GOT3 (cell line): ENCODE measurements around the gene DGAT2.

Experiments
- DNase-seq: peaks from one replicate; lab custom pipeline; 2025; ENCODE audit warnings: mixed read lengths; lab: John Stamatoyannopoulos, UW

The DGAT2 gene

DNA sequence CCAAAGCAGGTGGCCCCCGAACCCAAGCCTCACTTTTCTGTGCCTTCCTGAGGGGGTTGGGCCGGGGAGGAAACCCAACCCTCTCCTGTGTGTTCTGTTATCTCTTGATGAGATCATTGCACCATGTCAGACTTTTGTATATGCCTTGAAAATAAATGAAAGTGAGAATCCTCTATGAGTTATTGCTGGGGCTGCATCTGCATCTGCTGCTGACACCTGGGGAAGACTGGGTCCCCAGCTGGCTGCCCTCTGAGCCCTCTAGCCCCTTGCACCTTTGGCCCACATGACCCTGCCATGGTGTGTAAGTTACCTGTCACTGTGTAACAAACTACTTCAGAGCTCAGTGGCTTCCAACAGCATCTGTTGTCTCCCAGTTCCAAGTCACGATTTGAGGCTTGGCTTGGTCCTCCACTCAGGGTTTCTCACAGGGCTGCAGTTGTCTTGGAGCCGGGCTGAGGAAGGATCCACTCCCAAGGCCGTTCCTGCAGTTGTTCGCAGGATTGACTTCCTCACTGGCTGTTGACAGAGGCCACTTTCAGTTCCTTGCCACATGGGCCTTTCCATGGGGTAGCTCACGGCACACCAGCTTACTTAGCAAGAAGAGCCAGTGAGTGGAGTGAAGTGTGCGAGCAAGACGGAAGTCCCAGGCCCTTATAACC, 32.9 kb downstream of the DGAT2 start:
- no peak for DNase-seq

DNA sequence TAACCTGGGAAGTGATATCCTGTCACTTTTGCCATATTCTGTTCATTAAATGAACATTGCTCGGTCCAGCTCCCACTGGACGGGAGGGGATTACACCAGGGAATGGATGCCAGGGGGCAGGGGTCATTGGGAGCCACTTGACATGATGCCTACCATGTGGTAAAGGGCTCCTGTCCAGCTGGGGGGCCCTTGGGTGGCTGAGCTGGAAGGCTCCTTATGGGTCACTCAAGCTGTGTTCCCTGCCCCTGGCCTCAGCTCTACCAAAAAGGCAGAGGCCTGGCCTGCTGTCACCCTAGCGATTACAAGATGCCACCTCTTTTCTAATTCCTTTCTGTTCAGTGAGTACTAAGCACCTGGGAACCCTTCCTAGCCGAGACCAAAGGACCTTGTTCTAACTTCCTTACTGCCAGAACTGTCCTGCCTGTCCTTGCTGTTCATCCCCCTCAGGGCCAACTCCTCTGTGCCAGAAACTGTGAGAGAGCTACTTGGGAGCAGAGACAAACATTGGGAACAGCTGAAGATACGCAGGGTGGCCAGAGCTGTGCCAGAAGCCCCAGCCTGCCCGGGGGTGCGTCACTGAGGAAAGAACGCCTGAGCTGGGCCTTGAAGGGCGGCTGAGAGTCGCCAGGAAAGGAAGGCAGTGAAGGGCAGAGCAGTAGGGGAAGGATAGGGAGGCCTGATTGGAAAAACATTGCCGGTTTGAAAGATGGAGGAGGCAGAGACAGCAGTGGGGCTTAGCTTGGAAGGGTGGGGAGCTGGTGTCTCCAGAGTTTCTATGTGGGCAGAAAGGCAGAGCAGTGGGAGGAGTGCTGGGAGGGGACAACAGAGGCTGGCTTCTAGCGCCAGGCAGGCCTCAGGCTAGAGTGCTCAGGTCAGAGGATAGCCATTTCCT, 33.7 kb downstream of the DGAT2 start:
- DNase-seq, result no peak

DNA sequence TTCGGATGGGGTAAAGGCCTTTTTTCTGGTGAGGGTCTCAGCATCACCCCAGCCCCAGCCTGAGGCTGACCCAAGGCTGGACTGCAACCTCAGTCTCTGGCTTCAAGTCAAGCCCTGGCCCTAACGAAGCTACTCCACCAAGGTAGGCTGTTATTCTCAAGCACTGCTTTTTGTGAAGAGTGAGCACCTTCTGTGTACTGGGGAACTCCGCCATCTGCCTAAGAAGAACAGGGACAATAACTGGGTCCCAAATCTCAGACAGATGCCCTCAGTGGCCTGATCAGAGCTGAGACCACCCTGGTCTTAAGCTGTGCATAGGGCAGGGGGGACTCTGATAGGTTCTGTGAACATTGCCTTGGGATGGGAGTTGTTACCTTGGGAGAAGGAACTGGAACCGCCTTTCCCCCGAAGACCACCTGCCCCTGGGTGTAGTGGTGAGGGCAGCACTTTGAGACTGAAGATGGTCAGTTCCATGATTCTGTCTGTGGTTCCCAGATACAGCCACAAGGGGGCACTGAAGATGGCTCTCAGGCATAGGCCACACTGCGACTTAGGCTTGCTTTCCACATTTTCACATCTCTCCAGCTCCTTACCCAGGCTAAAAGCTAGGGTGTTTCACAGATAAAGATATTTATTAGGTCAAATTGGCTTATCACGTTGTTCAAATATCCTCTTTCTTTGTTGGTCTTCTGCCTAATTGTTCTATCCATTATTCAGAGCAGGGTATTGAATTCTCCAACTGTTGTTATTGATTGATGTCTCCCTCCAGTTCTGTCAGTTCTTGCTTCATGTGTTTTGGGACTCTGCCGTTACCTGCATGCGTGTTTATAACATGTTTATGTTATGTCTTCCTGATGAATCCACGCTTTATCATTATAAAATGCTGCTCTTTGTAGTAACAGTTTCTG, 34.6 kb downstream of the DGAT2 start:
- DNase-seq, result no peak

- DNase-seq, result no peak
Measured at GRCh38 chr11:75809111-75809510, 40.5 kb downstream of the DGAT2 start.

DNA sequence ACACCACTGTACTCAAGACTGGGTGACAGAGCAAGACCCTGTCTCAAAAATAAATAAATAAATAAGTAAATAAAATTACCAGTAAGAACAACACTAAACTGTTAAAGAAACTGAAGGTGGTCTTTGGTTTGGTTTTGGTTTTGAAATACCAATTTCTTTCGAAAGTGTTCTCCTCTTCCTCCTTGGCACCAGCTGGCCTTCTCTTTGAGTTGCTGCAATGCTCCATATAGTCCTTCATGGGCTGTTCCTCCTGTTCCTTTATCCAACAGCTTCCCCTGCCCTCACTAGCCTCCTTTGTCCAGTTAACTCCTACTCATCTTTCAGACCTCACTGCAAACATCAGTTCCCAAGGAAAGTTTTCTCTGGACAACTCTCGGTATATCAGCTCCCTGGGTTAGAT, 41.4 kb downstream of the DGAT2 start:
- no peak for DNase-seq

GRCh38 chr11:75810637-75811390, 42.2 kb downstream of the DGAT2 start:
- DNase-seq, result no peak

DNA sequence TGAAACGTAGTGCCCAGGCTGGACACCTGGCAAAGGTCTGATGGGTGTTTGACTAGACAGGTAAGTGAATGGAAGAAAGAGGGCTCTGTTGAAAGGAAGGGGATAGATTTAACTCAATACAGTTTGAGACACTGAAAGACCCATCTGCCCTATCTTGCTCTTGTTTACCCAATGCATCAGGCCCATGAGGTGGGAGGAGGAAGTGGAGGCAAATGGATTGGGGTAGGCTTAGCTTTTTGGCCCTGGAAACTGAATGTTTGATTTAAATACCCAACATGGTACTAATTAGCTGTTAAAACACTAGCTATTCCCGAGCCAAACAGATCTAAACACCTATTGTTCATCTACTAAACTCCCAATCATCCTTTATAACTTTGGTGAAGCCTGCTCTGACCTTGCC, 42.9 kb downstream of the DGAT2 start:
- no peak for DNase-seq

- DNase-seq, result no peak
Measured at GRCh38 chr11:75812542-75813040, 44.0 kb downstream of the DGAT2 start.

GRCh38 chr11:75813124-75813523, 44.5 kb downstream of the DGAT2 start:
- no peak for DNase-seq

DNA sequence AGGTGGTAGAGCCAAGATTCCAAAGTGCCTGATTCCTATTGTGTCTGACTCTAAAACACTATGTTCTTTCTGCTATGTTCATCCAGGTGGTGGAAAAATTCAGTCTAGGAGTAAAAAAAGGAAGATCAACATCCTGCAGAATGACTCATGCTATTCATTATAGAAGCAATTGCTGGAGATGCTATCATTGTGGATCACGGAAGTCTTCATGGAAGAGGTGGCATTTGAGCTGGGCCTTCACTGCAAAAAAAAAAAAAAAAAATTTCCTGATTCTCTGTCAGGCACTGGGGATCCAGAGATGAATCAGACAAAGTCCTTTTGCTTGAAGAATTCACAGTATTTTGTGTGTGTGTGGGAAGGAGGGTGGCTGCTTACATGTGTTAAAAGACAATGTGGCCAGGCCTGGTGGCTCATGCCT, 45.1 kb downstream of the DGAT2 start:
- no peak for DNase-seq

DNA sequence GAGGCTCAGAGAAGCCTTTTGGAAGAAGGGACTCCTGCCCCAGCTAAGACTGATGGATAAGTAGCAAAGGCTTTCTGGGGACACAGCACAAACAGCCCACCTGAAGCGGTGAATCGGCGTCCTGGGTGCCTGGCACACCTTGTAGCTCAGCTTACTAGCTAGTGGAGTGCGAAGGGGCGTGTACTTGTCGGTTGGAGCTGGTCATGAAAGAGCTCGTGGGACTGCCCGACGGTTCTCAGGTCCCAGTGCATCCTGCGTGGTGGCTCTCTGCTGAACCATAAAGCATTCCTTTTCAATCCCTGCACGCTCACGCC, 45.7 kb downstream of the DGAT2 start:
- DNase-seq, result no peak

DNA sequence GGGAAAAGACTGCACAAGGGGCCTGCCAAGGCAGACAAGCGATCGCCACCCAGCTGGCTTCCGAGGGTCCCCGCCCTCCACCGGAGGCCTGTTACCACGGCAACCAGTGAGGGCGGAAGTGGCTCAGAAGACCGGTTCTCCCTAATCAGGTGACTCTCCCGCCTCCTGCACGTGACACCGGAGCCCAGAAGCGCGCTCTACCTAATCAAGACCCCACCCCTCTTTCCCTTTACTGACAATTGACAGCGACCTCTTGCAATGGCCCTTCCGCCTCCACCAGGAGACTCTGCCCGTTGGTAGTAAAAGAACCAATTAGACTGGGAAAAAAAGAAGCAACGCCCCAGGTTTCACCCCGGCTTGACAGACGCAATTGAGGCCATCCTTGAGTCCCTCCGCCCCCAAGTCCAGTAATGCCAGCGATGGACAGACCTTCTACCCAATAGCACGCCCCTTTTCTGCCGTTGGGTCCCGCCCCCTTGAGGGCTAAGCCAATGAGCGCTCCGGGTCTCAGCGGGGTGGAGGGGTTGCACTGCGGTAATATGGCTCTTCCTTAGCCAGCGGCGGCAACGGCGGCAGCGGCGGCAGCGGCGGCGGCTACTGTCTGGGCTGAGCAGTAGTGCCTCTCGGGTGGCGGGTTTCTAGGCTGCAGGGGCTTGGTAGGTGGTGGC, 46.2 kb downstream of the DGAT2 start, which contains the start of gene UVRAG:
UVRAG (plus strand) TSS at position 534 of the 668 bp plus-strand sequence. CDS start 198 bp downstream, outside the sequence.
- DNase-seq, result peak; percentile 92

DNA sequence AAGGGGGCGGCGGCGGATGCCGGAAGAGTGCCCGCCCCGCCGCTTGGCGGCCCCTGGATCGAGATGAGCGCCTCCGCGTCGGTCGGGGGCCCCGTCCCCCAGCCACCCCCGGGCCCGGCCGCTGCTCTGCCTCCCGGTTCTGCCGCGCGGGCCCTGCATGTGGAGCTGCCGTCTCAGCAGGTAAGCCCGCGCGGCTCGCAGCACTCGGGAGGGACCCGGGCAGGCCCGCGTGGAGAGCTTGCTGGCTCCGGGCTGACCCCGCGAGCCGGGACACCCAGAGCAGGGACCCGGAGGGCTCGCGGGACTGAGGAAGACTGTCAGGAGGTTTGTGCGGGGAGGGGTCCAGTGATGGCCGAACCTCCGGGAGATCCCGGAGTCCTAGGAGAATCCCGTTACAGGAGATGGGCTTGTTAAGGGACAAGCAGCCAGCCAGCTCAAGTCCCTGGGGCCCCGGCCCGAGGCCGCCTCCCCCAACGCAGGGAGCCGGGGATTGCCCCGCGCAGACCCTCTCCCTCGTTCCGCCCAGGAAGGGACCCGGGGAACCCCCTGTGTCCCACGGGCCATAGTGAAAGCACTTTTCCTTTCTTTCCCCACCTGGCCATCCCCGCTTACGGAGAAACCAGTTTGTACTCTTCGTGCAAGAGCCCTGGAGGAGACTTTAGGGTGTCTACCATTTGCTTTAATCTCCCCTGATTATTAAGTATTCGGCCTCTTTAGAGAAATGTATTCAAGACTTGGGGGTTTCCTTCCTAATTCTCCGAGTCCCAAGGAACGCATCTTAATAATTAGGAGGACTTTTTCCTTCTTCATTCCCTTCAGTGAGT, 47.0 kb downstream of the DGAT2 start:
- DNase-seq, result no peak

DNA sequence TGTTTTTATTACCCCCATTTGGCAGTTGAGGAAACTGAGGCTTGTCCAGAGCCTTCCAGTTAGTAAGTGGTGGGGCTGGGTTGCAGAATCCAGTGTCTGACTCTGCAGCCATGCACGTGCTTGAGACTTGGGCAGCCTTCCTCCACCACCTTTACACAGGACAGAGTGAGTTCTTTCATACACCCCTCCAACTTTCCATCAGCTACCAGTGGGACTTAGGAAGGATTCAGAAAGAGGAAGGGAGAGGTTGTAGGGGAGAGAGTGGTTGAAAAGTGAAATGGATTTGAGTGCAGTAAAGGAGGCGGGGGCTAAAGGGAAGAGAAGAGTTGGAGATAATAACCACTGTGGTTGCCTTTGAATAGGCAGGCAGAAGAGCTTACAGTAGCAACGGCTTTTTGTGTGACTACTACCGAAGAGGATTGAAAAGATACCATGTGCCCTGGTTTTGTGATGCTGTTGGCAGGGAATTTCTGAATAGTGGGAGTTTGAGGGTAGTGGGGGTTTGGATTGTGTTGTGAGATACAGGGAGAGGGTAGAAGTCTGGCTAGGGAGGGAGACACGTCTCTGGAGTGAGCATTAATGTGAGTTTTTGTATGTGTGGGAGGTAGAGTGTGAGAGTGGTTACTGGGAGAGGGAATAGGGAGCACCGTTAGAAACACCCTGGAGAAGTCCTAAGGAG, 48.1 kb downstream of the DGAT2 start:
- DNase-seq, result no peak

GRCh38 chr11:75820645-75821044, 52.1 kb downstream of the DGAT2 start:
- DNase-seq, result no peak

GRCh38 chr11:75821202-75821601, 52.6 kb downstream of the DGAT2 start:
- DNase-seq, result no peak

- DNase-seq, result no peak
Measured at GRCh38 chr11:75822541-75822940, 54.0 kb downstream of the DGAT2 start.

DNA sequence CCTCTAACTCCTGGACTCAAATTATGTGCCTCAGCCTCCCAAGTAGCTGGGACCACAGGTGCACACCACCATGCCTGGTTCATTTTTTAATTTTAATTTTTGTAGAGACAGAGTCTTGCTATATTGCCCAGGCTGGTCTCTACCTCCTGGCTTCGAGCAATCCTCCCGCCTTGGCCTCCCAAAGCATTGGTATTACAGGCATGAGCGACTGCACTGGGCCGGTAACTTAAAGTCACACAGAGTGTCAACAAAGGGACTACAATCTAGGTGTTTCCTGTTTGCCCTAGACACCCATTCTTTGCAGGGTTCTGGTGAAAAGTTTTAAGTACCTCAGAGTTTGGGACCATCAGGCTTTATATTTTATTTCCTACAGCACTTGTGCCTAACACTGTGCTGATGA, 54.8 kb downstream of the DGAT2 start:
- DNase-seq, result no peak

- no peak for DNase-seq
Measured at GRCh38 chr11:75823946-75824345, 55.4 kb downstream of the DGAT2 start.
